Neural cell (in vitro differentiated cells): ENCODE results near the gene DNAH7.

Source experiments
- CTCF ChIP-seq: fragments of 450-650 bp; IDR thresholded peaks from 2 replicates; pipeline ENCODE4 v1.5.1; 2014; ENCODE audit warnings: antibody characterized with exemption, mild to moderate bottlenecking, moderate library complexity; ENCODE audit not compliant: poor library complexity, severe bottlenecking
- EP300 ChIP-seq: fragments of 450-650 bp; conservative IDR thresholded peaks from 2 replicates; pipeline ENCODE4 v1.6.1; 2014; ENCODE audit warnings: antibody characterized with exemption, mild to moderate bottlenecking, moderate library complexity; ENCODE audit not compliant: poor library complexity, severe bottlenecking
- EZH2 ChIP-seq: fragments of 200-600, 300-800 bp; shearing (Covaris generic), sonication (generic); IDR thresholded peaks from 2 replicates; pipeline ENCODE4 v1.6.1; 2014; ENCODE audit warnings: antibody characterized with exemption, low read length, borderline replicate concordance, mild to moderate bottlenecking; ENCODE audit not compliant: insufficient read depth, poor library complexity, severe bottlenecking
- MXI1 ChIP-seq: fragments of 450-650 bp; conservative IDR thresholded peaks from 2 replicates; pipeline ENCODE4 v1.6.1; 2014; ENCODE audit warnings: antibody characterized with exemption, mild to moderate bottlenecking; ENCODE audit not compliant: poor library complexity, severe bottlenecking
- POLR2AphosphoS5 ChIP-seq: IDR thresholded peaks from 2 replicates; pipeline ENCODE4 v1.6.1; 2012
- RAD21 ChIP-seq: fragments of 450-650 bp; conservative IDR thresholded peaks from 2 replicates; pipeline ENCODE4 v1.6.1; 2014; ENCODE audit warnings: antibody characterized with exemption, mild to moderate bottlenecking, moderate library complexity
- REST ChIP-seq: IDR thresholded peaks from 2 replicates; pipeline ENCODE4 v1.6.1; 2012; ENCODE audit warnings: borderline replicate concordance
- SMC3 ChIP-seq: fragments of 450-650 bp; conservative IDR thresholded peaks from 2 replicates; pipeline ENCODE4 v1.6.1; 2014; ENCODE audit warnings: antibody characterized with exemption, mild to moderate bottlenecking, moderate library complexity; ENCODE audit not compliant: poor library complexity
- TAF1 ChIP-seq: IDR thresholded peaks from 2 replicates; pipeline ENCODE4 v1.6.1; 2012; ENCODE audit warnings: low read depth

DNA sequence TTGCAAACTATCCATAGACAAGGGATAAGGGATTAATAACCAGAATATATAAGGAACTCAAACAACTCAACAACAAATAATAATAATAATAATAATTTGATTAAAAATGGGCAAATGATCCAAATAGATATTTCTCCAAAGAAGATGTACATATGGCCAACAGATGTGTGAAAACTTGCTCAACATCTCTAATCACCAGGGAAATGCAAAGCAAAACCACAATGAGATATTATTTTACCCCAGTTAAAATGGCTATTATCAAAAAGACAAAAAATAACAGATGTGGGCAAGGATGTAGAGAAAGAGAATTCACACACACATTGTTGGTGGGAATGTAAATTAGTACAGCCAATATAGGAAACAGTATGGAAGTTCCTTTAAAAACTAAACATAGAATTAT lies 26.9 kb downstream of the DNAH7 start:
- TF ChIP-seq CTCF (no peak), REST (no peak), RAD21 (no peak), POLR2AphosphoS5 (no peak), TAF1 (no peak), EZH2 (no peak), EP300 (no peak), SMC3 (no peak), MXI1 (no peak)
